ENCODE results near the gene CMPK1. TPM values are rescaled to one million over a fixed set of nuclear protein-coding genes. Genes with fewer than 3 reads are reported as not detected.

The CMPK1 gene
- polyA plus RNA-seq, 1 donor (not counting 4 experiments of a cell fraction or from before 2014, with no cell fraction given) = 63.8 TPM

DNA sequence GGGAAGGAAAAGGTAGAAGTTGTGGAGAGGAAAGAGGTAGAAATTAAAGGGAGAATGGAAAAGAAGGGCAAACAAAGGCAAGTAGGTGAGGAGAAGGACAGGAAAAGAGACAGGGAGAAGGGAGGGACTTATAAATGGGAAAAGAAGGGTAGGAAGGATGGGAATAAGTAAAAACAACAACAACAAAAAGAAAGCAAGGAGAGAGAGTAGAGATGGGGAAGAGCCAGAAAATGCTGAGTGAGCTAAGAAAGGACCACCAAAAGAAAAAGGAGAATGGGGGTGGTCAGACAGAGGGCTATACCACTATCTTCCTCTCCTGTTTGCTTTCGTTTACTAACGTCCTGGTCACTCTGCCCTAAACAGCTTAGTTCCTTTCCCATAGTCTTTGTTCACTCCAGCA is 1.7 kb upstream of the CMPK1 start:
- FAIRE-seq (no peak), DNase-seq (ENCODE audit: low read depth, low spot score) (no peak)
- Histone ChIP-seq H3K4me2 (ENCODE audit: control insufficient read depth, extremely low read depth, insufficient read depth, low read depth, low read length) (no peak overlapping the region), H3K27ac (ENCODE audit: control insufficient read depth, insufficient read depth, low read length) (no peak overlapping the region), H2AFZ (ENCODE audit: control insufficient read depth, low read length) (no peak overlapping the region), H3K79me2 (ENCODE audit: control insufficient read depth, insufficient read depth, low read length) (peaks cover 27% of the 10 kb centered on the region), H3K27me3 (ENCODE audit: control insufficient read depth, extremely low read depth, insufficient read depth, low read length) (no peaks in the 10 kb centered on the region), H3K4me1 (ENCODE audit: control insufficient read depth, extremely low read depth, insufficient read depth, low read length) (peaks cover 12% of the 10 kb centered on the region), H3K9me3 (ENCODE audit: control insufficient read depth, low read depth, low read length) (no peaks in the 10 kb centered on the region), H3K36me3 (ENCODE audit: control insufficient read depth in 2 of 2, extremely low read depth in 1 of 2, insufficient read depth in 2 of 2, low read length in 2 of 2) (peaks cover 0 to 3% of the 10 kb centered on the region in 2 experiments), H4K20me1 (ENCODE audit: control insufficient read depth, extremely low read depth, insufficient read depth, low read length) (no peaks in the 10 kb centered on the region), H3K9ac (ENCODE audit: control insufficient read depth, extremely low read depth, insufficient read depth, low read length) (no peak overlapping the region), H3K4me3 (ENCODE audit: control insufficient read depth in 2 of 3, extremely low read depth in 1 of 3, insufficient read depth in 2 of 3, low read depth in 1 of 3, low read length in 3 of 3) (no peak overlapping the region), H3K9me1 (ENCODE audit: control insufficient read depth, extremely low read depth, insufficient read depth, low read length) (peaks cover 2% of the 10 kb centered on the region)
- TF ChIP-seq EZH2 (IDR thresholded peaks at IDR 0.05; ENCODE audit: low read length) = no peak
- TF ChIP-seq CTCF (optimal IDR thresholded peaks at IDR 0.05 in 1 of 3, IDR thresholded peaks at IDR 0.05 in 1 of 3, conservative IDR thresholded peaks at IDR 0.05 in 1 of 3; ENCODE audit: extremely low read depth in 1 of 3, insufficient read depth in 2 of 3, low read length in 3 of 3) = no peak
- dilution Hi-C loops (cut with MboI; ENCODE audit: extremely low pct_ligation_motif_present, low sequenced_read_pairs) = no loop called here

DNA sequence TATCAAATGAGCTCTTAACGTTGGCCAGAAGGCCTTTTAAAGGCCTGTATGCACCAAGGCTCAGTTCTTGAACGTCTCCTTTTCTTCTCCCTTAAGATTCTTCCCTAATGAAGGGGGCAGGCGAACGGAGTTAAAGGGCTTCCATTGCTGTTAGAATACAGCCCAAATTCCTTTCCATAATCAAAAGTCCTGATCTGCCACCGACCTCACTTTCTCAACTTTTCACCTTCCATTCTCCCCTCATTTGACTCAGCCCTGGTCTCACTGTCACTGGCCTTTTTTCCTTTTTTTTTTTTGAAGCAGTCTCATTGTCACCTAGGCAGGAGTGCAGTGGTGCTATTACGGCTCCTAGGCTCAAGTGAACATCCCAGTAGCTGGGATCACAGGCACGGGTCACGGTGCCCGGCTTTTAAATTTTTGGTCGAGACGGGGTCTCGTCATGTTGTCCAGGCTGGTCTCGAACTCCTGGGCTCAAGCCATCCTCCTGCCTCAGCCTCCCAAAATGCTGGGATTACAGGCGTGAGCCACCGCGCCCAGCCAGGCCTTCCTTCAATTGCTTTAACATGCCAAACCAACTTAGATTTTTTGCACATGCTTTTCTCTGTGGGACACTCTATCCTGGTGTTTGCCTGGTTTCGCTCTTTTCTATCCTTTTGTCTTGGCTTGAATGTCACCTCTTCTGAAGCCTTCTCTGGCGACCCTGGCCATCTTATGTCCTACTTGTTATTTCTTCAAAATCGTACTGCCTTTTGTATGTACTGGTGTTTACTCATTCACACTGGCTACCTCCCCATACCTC is 612 bp upstream of the CMPK1 start:
- Histone ChIP-seq H2AFZ (ENCODE audit: control insufficient read depth, low read length) (peak overlapping the region; percentile 57), H3K9ac (ENCODE audit: control insufficient read depth, extremely low read depth, insufficient read depth, low read length) (peak overlapping the region; percentile 87), H3K27me3 (ENCODE audit: control insufficient read depth, extremely low read depth, insufficient read depth, low read length) (no peaks in the 10 kb centered on the region), H3K79me2 (ENCODE audit: control insufficient read depth, insufficient read depth, low read length) (peaks cover 34% of the 10 kb centered on the region), H3K9me3 (ENCODE audit: control insufficient read depth, low read depth, low read length) (no peaks in the 10 kb centered on the region), H3K4me1 (ENCODE audit: control insufficient read depth, extremely low read depth, insufficient read depth, low read length) (peaks cover 12% of the 10 kb centered on the region), H4K20me1 (ENCODE audit: control insufficient read depth, extremely low read depth, insufficient read depth, low read length) (no peaks in the 10 kb centered on the region), H3K4me2 (ENCODE audit: control insufficient read depth, extremely low read depth, insufficient read depth, low read depth, low read length) (peak overlapping the region; percentile 59), H3K27ac (ENCODE audit: control insufficient read depth, insufficient read depth, low read length) (peak overlapping the region; percentile 71), H3K4me3 (ENCODE audit: control insufficient read depth in 2 of 3, extremely low read depth in 1 of 3, insufficient read depth in 2 of 3, low read depth in 1 of 3, low read length in 3 of 3) (peak overlapping the region; percentile 79 to 92 (median 85)), H3K36me3 (ENCODE audit: control insufficient read depth in 2 of 2, extremely low read depth in 1 of 2, insufficient read depth in 2 of 2, low read length in 2 of 2) (peaks cover 0 to 3% of the 10 kb centered on the region in 2 experiments), H3K9me1 (ENCODE audit: control insufficient read depth, extremely low read depth, insufficient read depth, low read length) (peaks cover 2% of the 10 kb centered on the region)
- DNase-seq (ENCODE audit: low read depth, low spot score) (no peak), FAIRE-seq (peak; percentile 79)
- no peak for TF ChIP-seq CTCF (optimal IDR thresholded peaks at IDR 0.05 in 1 of 3, IDR thresholded peaks at IDR 0.05 in 1 of 3, conservative IDR thresholded peaks at IDR 0.05 in 1 of 3; ENCODE audit: extremely low read depth in 1 of 3, insufficient read depth in 2 of 3, low read length in 3 of 3)
- TF ChIP-seq EZH2 (IDR thresholded peaks at IDR 0.05; ENCODE audit: low read length) = no peak
- dilution Hi-C loops (cut with MboI; ENCODE audit: extremely low pct_ligation_motif_present, low sequenced_read_pairs) = no loop called here
